GM15510 (cell line): Measurements from ENCODE around the gene ANGPTL3.

Source experiments
- POLR2A ChIP-seq: IDR thresholded peaks from 3 replicates; pipeline ENCODE4 v1.6.1; 2011; ENCODE audit warnings: borderline replicate concordance; ENCODE audit not compliant: insufficient read length; ENCODE audit errors: extremely low read depth

The ANGPTL3 gene

DNA sequence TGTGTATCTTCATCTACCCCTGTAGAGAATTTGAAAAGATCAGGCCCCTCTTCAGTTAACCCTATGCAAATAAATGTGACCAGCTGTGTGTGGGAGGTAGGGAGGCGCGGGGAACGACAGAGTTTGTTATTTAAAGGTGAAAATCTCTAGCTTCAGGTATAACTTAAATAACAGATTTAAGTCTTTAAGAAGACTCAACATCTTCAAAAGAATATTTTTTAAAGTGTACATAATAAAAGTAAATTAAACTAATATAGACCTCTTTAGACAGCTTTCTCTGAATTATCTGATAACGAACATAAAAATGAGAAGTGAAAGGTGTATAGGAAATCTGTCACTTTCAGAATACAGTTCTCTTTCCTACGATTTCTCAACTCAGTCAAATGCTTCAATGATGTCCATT, 16.0 kb downstream of the ANGPTL3 start:
- TF ChIP-seq POLR2A: no peak

DNA sequence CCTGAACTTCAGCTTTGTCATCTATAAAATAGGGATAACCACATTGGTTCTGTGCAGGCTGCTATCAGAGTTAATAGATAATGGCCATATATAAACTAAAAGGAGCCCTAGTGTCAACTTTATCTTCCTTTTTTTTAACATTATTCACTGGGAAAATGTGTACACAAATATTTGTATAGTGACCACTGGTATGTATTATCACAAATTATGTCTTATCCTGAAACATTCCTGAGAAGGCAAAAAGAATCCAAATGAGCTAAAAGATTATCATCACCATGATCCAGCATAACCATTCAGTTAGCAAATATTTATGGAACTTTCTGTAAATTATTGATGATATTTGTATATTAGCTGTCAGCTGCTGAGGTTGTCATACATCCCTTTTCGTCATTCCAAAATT, 16.6 kb downstream of the ANGPTL3 start:
- TF ChIP-seq POLR2A: no peak

DNA sequence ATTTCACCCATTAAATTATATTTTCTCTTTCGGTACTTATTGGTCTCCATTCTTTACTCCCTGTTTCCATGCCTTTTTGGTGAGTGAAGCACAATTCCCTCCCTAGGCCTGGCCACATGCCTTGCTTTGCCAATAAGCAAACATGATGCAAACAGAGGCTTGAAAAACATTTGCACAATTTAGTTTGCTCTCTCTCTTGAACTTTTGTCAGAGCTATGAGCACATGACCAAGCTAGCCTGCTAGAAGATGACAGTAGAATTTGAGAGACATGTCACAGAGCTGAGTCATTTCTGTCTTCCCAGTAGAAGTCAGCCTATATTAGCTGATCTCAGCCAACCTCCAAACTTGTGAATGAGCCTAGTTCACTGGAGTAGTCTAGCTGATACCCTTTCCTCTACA, 24.6 kb downstream of the ANGPTL3 start:
- no peak for TF ChIP-seq POLR2A

DNA sequence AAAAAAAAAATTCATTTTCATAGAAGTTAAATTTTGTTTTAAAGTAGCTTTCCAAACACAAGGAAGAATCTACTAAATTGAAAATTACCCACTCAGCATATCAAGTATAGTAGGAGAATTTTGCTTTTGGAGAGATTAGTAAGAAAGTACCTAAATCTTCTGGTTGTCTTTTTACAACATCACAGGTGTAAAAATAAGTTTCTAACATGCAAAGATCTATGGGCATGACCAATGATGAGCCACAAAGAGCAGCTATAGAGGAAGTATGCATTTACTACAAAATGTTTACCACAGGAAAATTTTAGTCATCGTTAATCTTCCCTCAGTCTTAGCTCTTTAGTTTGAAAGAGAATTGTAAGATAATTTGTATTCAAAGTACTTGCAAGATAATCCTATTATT, 28.1 kb downstream of the ANGPTL3 start:
- no peak for TF ChIP-seq POLR2A

DNA sequence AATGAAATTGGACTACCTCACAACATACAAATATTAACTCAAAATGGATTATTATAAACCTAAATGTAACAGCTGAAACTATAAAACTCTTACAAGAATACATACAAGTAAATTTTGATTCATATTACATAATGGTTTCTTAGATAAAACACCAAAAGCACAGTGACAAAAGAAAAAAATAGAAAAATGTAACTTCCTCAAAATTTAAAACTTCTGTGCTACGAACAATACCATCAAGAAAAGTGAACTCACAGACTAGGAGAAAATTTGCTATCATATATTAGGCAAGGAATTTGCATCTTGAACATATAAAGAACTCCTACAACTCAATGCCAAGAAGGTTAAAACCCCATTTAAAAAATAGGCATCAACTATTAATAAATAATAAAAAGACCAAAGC, 31.2 kb downstream of the ANGPTL3 start:
- no peak for TF ChIP-seq POLR2A

DNA sequence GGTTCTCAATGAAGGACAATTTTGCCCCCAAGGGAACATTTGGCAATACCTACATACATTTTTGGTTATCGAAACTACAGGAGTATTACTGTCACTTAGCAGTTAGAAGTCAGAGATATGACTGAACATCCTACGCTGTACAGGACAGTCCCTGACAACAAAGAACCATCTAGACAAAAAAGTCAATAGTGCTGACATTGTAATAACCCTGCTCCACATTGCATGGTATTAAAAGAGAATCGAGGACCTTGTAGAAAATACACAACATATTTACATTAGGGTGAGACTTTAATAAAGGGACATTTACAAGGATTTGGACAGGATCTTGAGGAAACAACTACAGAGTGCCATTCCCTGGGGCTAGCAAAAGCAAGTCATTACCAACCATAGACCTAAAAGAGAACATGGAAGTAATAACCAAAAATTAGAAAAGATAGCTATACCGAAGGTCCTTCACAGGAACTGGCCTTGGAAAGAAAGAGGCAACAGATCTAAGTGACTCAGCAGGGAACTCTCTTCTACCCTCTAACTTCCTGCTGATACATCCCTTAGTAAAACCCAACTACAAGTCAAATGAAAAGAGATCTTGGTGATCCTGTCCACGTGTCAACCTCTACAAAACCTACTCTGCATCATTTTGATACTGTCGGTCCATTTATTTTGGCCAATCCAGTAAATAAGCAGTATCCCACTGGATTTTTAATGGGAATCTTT, 40.2 kb downstream of the ANGPTL3 start:
- no peak for TF ChIP-seq POLR2A

DNA sequence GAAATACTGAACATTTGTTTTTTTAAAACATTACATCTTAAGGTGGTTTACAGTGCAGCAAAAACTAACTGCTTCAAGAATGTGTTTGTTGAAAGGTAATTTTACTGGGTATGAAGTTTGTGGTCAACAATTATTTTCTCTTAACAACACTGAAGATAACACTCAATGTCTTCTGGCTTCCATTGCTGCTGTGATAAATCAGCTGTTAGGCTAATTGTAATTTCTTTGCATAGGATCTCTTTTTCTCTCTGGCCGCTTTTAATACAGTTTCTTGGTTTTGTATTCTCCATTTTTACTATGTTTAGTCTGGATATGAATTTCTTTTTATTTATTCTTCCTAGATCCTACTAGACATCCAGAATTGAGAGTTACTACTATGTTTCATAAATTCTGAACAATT, 46.0 kb downstream of the ANGPTL3 start:
- no peak for TF ChIP-seq POLR2A

DNA sequence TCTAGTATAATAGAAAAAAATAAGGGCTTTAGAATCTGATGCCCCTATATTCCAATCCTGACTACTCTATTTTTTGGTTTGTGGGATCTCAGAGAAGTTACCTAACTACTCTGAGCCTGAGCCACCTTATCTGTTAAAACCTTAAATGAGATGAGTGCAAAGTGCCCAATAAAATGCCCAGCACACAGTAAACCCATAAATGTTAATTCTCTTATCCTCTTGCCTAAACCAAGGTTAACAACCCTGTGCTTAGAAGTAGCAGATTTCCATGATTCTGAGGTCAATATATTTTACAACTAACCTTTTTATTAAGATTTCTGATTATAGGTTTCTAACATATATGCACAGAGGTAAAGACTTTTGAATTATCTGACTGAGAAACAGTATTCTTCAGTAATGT, 55.1 kb downstream of the ANGPTL3 start:
- no peak for TF ChIP-seq POLR2A

DNA sequence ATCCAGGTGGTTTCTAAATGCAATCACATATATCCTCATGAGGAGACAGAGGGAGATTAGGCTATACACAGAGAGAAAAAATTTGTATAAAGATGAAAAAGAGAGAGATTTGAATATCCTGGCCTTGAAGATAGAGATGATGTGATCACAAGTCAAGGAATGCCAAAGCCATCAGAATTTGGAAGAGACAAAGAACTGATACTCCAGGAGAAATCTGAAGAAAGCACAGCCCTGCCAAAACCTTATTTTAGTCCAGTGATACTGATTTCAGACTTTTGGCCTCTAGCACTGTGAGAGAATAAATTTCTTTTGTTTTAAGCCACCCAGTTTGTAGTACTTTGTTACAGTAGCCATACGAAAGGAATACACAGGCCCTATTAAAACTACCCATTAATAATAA, 57.4 kb downstream of the ANGPTL3 start:
- no peak for TF ChIP-seq POLR2A
